Measurements from ENCODE around the gene OPA1.

Gene OPA1

DNA sequence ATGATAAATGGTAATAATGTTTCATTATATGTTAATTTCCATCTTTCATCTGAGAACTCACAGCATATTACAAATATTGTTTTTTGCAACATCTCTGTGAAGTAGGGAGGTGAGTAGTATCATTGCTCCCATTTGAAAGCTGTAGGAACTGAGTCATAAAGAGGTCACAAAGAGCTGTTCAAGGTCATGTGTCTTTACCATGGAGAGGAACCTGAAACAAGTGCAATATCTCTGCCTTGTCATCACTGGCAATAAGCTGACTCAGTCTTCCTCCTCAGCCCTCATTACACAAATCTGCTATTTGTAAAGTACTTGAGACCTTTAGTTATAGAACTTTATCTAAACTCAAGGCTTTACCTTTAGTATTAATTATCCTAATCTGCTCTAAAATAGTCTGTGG, 33.9 kb upstream of the OPA1 start:
- H3K36me3 ChIP-seq (ENCODE audit: insufficient read depth, low read length), result no peaks in the 10 kb centered on the region
- no peaks in the 10 kb centered on the region for H3F3A ChIP-seq (ENCODE audit: low read depth)
- no peak overlapping the region for H3K4me3 ChIP-seq (ENCODE audit: low read length, poor library complexity, severe bottlenecking)
- no peak overlapping the region for H2AFZ ChIP-seq (ENCODE audit: low read length)
- TF ChIP-seq EZH2phosphoT487 (IDR thresholded peaks at IDR 0.05; ENCODE audit: borderline replicate concordance), result no peak
- TF ChIP-seq, protein P1, sequence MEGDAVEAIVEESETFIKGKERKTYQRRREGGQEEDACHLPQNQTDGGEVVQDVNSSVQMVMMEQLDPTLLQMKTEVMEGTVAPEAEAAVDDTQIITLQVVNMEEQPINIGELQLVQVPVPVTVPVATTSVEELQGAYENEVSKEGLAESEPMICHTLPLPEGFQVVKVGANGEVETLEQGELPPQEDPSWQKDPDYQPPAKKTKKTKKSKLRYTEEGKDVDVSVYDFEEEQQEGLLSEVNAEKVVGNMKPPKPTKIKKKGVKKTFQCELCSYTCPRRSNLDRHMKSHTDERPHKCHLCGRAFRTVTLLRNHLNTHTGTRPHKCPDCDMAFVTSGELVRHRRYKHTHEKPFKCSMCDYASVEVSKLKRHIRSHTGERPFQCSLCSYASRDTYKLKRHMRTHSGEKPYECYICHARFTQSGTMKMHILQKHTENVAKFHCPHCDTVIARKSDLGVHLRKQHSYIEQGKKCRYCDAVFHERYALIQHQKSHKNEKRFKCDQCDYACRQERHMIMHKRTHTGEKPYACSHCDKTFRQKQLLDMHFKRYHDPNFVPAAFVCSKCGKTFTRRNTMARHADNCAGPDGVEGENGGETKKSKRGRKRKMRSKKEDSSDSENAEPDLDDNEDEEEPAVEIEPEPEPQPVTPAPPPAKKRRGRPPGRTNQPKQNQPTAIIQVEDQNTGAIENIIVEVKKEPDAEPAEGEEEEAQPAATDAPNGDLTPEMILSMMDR (conservative IDR thresholded peaks at IDR 0.05; ENCODE audit: low read length), result no peak
- no peaks in the 10 kb centered on the region for H3K9me3 ChIP-seq (ENCODE audit: insufficient read depth, low read depth, low read length)
- H4K20me1 ChIP-seq (ENCODE audit: insufficient read depth, low read length, poor library complexity, severe bottlenecking), result no peaks in the 10 kb centered on the region
- no peak overlapping the region for H3K4me2 ChIP-seq (ENCODE audit: low read depth, low read length, poor library complexity, severe bottlenecking)
- H3K79me2 ChIP-seq (ENCODE audit: insufficient read depth, low read length), result no peaks in the 10 kb centered on the region
- H3K4me1 ChIP-seq (ENCODE audit: insufficient read depth, low read length, poor library complexity, severe bottlenecking), result no peaks in the 10 kb centered on the region
- no peak overlapping the region for H3K9ac ChIP-seq (ENCODE audit: low read depth, low read length, poor library complexity, severe bottlenecking)
- no peaks in the 10 kb centered on the region for H3K9me2 ChIP-seq (replicated peaks; ENCODE audit: low read depth, low read length)
- H3K27me3 ChIP-seq (ENCODE audit: insufficient read depth, low read length, poor library complexity, severe bottlenecking), result no peaks in the 10 kb centered on the region

DNA sequence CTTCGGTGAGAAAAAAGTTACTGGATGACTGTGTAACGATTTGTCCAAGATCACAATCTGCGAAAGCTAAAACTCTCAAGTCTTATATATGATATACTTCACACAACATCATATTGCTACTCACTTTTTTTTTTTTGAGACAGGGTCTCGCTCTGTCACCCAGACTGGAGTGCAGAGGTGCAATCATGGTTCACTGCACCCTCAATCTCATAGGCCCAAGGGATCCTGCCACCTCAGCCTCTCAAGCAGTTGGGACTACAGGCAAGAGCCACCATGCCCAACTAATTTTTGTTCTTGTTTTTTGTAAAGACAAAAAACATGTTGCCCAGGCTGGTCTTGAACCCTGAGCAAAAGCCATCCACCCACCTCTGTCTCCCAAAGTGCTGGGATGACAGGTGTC, 32.9 kb upstream of the OPA1 start:
- Histone ChIP-seq H3K79me2 (ENCODE audit: insufficient read depth, low read length) (no peaks in the 10 kb centered on the region), H3K4me3 (ENCODE audit: low read length, poor library complexity, severe bottlenecking) (no peak overlapping the region), H3K4me1 (ENCODE audit: insufficient read depth, low read length, poor library complexity, severe bottlenecking) (no peaks in the 10 kb centered on the region), H3K4me2 (ENCODE audit: low read depth, low read length, poor library complexity, severe bottlenecking) (no peak overlapping the region), H4K20me1 (ENCODE audit: insufficient read depth, low read length, poor library complexity, severe bottlenecking) (no peaks in the 10 kb centered on the region), H3K9me2 (replicated peaks; ENCODE audit: low read depth, low read length) (no peaks in the 10 kb centered on the region), H3K27me3 (ENCODE audit: insufficient read depth, low read length, poor library complexity, severe bottlenecking) (no peaks in the 10 kb centered on the region), H3K9ac (ENCODE audit: low read depth, low read length, poor library complexity, severe bottlenecking) (no peak overlapping the region), H3K36me3 (ENCODE audit: insufficient read depth, low read length) (no peaks in the 10 kb centered on the region), H3K9me3 (ENCODE audit: insufficient read depth, low read depth, low read length) (no peaks in the 10 kb centered on the region), H3F3A (ENCODE audit: low read depth) (no peaks in the 10 kb centered on the region), H2AFZ (ENCODE audit: low read length) (no peak overlapping the region)
- TF ChIP-seq, protein P1 (conservative IDR thresholded peaks at IDR 0.05; ENCODE audit: low read length), result no peak

DNA sequence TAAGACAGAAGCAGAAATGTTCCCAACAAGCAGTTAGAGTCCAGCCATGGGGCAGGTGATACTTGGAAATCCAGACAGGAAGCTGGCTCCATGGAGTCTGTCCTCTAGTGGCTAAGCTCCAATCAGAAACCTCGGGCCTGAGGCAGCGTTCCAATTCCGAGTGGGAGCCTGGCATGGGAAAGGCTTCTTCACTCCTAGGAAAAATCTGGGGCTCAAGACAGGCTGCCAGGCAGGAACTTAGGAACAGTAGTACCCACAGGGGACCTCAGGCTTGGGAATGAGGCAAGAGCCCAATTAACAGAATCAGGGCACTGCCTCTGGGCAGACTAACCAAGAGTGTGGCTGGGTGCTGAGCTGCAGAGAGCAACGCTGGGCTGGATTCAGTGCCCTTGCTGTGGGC, 32.1 kb upstream of the OPA1 start:
- Histone ChIP-seq H4K20me1 (ENCODE audit: insufficient read depth, low read length, poor library complexity, severe bottlenecking) (no peaks in the 10 kb centered on the region), H2AFZ (ENCODE audit: low read length) (no peak overlapping the region), H3K79me2 (ENCODE audit: insufficient read depth, low read length) (no peaks in the 10 kb centered on the region), H3F3A (ENCODE audit: low read depth) (no peaks in the 10 kb centered on the region), H3K4me2 (ENCODE audit: low read depth, low read length, poor library complexity, severe bottlenecking) (no peak overlapping the region), H3K9me2 (replicated peaks; ENCODE audit: low read depth, low read length) (no peaks in the 10 kb centered on the region), H3K4me1 (ENCODE audit: insufficient read depth, low read length, poor library complexity, severe bottlenecking) (no peaks in the 10 kb centered on the region), H3K9me3 (ENCODE audit: insufficient read depth, low read depth, low read length) (no peaks in the 10 kb centered on the region), H3K27me3 (ENCODE audit: insufficient read depth, low read length, poor library complexity, severe bottlenecking) (no peaks in the 10 kb centered on the region), H3K9ac (ENCODE audit: low read depth, low read length, poor library complexity, severe bottlenecking) (no peak overlapping the region), H3K4me3 (ENCODE audit: low read length, poor library complexity, severe bottlenecking) (no peak overlapping the region), H3K36me3 (ENCODE audit: insufficient read depth, low read length) (no peaks in the 10 kb centered on the region)
- no peak for TF ChIP-seq EZH2phosphoT487 (IDR thresholded peaks at IDR 0.05; ENCODE audit: borderline replicate concordance)
- TF ChIP-seq, protein P1 (conservative IDR thresholded peaks at IDR 0.05; ENCODE audit: low read length), result no peak
